Epithelial cell of esophagus (primary cell): ENCODE results near the gene ZMYND11.

Experiments used
- DNase-seq: peaks from one replicate; pipeline ENCODE4 v3.0.0; 2010; ENCODE audit warnings: low read depth
- H3K4me3 ChIP-seq: 2 replicates; pipeline ENCODE4 v1.5.1; 2011; ENCODE audit warnings: mild to moderate bottlenecking, low read length, control low read depth
- TF ChIP-seq, protein P1 (sequence below): IDR thresholded peaks from 2 replicates; pipeline ENCODE4 v1.5.1; 2011; ENCODE audit warnings: low read depth, mild to moderate bottlenecking, low read length, control low read depth, inconsistent platforms; ENCODE audit not compliant: insufficient read depth; ENCODE audit errors: missing control alignments

ZMYND11 gene

DNA sequence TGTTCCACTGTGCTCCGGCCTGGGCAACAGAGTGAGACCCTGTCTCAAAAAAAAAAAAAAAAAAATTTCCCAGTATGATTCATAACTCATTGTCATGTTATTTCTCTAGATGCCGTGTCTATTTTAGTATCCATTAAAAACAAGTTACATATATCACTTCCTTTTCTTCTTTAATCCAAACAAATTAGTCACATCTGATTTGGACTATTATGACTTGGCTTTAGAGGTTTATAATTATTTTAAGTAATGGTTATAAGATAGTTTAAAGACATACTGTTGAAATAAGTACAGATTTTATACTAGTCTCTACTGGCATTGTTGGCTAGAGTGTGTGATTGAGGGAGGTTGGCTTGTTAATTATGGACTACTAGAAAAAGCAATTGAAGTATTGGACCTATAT lies 53.3 kb downstream of the ZMYND11 start:
- TF ChIP-seq, protein P1, sequence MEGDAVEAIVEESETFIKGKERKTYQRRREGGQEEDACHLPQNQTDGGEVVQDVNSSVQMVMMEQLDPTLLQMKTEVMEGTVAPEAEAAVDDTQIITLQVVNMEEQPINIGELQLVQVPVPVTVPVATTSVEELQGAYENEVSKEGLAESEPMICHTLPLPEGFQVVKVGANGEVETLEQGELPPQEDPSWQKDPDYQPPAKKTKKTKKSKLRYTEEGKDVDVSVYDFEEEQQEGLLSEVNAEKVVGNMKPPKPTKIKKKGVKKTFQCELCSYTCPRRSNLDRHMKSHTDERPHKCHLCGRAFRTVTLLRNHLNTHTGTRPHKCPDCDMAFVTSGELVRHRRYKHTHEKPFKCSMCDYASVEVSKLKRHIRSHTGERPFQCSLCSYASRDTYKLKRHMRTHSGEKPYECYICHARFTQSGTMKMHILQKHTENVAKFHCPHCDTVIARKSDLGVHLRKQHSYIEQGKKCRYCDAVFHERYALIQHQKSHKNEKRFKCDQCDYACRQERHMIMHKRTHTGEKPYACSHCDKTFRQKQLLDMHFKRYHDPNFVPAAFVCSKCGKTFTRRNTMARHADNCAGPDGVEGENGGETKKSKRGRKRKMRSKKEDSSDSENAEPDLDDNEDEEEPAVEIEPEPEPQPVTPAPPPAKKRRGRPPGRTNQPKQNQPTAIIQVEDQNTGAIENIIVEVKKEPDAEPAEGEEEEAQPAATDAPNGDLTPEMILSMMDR, result no peak
- no peak for DNase-seq
- no peak overlapping the region for H3K4me3 ChIP-seq

DNA sequence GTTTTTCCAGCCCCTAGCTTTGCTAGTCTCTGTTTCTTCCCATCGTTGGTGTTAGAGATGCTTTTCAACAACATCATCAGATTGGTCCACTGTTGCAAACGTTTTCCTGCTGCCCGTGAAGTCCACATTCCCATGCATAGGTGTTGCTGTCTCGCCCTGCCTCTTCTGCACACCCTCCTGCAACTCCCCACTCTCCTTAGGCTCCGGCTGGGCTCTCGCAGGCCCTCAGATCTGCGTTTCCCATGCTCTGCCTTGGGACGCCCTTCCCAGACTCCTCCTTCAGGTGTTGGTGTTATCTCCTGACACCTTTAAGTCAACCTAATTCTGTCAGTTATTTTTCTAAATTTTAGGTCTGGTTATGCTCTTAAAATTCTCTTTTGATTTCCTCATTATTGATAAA lies 55.0 kb downstream of the ZMYND11 start:
- no peak overlapping the region for H3K4me3 ChIP-seq
- no peak for DNase-seq
- TF ChIP-seq, protein P1, result no peak

DNA sequence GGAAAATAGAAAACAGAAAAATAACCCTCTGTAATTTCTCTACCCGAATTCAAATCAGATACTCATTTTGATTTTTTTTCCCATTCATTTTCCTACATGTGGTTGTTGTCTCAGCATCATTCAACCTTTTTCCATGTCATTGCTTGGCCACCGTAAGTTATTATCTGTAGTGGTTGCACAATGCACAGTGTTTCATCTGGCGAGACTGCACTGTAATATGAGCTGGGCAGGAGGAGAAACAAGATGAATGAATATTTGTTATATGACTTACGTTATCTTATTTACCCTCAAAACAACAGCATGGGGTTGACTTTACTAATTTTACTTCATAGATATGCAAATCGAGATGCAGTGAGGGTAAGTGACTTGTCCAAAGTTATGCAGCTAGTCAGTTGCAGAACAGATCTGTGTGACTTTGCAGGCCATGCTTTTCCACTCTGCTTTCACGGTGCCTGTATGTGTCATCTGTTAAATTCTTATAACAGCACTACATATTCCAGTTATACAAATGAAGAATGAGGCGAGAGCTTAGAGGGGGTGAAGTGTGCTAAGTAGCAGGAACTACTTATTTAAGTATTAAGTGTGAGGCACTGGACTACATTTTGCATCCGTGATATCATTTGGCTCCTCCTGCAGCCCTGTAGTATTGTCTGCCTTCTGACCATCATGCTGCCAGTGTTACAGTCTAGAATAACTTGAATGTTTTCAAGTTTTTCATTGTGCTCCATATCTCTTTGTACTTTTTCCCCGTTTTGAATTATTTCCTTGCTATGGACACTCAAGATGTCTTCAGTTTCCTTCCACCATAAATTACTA lies 56.7 kb downstream of the ZMYND11 start:
- DNase-seq, result peak; percentile 56
- H3K4me3 ChIP-seq, result no peak overlapping the region
- TF ChIP-seq, protein P1, result no peak

DNA sequence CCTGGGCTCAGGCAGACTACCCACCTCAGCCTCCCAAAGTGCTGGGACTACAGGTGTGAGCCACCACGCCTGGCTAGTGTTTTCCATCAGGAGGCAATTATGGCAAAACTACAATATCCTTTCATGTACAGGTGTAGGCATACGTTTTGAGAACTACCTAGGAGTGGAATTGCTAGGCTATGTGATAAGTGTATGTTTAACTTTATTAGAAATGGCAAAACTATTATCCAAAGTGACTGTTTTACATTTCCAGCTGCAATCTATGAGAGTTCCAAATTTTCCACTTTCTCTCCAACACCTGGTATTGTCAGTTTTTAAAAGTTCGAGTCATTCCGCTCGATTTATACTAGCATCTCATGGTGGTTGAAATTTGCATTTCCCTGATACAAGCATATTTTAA lies 59.0 kb downstream of the ZMYND11 start:
- DNase-seq, result no peak
- TF ChIP-seq, protein P1, result no peak
- H3K4me3 ChIP-seq, result no peak overlapping the region

DNA sequence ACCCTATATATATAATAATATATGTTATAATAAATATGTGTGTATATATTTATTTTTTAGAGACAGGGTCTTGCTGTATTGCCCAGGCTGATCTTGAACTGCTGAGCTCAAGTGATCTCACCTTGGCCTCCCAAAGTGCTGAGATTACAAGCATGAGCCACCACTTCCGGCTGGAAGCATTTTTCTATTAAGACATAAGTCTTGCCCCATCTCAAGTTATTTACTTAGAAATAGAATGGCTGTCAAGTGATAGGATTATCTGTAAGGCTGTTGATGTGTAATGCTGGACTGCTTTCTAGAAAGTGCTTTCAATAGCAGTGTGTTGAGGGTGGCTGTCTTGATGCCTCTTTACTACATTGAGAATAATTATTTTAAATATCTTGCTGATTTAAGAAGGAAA lies 65.2 kb downstream of the ZMYND11 start:
- no peak overlapping the region for H3K4me3 ChIP-seq
- TF ChIP-seq, protein P1, result no peak
- peak; percentile 53 for DNase-seq

DNA sequence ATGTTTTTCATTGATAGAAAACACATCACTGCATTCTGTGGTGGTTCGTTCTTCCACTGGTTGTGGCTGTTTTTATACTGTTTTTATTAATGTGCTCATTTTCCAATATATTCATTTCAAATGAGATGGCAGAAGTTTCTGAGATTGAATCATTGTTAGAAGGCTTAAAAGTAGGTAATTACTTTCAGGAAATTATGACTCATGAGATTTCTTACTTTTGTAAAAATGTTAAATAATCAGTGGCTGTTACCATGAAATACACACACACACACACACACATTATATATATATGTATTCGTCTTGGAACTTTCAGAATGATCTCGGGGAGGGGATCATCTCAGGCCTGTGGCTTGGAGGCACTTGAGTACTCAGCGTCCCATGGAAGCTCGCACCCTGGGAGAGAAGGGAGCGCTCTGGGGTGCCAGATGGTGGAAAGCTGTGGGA lies 66.1 kb downstream of the ZMYND11 start:
- TF ChIP-seq, protein P1, result no peak
- H3K4me3 ChIP-seq, result no peak overlapping the region
- DNase-seq, result peak; percentile 21

DNA sequence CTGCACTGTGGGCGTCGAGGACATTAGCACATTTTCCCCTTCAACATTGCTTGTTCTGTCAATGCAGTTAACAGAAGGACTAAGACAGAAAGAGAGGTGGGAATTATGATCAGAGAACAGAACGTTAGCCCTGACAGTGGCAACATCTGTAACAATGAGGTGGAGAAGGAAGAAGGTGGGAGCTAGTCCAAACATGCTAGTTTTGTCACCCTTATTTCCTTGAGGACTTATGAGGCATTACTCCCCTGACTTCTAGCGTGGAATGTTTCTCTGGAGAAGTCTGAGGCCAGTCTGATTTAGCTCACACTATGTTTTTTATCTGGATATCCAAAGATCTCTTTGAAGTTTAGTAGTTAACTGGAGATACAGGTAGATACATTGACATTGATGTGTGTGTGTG lies 73.4 kb downstream of the ZMYND11 start:
- H3K4me3 ChIP-seq, result no peak overlapping the region
- TF ChIP-seq, protein P1, result no peak
- peak; percentile 75 for DNase-seq
